SK-N-SH (cell line): ENCODE data around the gene C10orf67.

Experiments used
- GABPA ChIP-seq: IDR thresholded peaks from 2 replicates; pipeline ENCODE4 v1.4.0; 2012; ENCODE audit warnings: low read depth, mild to moderate bottlenecking
- JUND ChIP-seq: IDR thresholded peaks from 2 replicates; pipeline ENCODE4 v1.4.0; 2012
- RAD21 ChIP-seq: IDR thresholded peaks from 2 replicates; pipeline ENCODE4 v1.6.1; 2012; ENCODE audit warnings: mild to moderate bottlenecking, low read length
- SMC3 ChIP-seq: IDR thresholded peaks from 2 replicates; pipeline ENCODE4 v1.6.1; 2012; ENCODE audit warnings: low read depth, low read length, improper control_type of control experiment
- TF ChIP-seq, protein P1 (sequence below): fragments of 200-600 bp; sonication (generic); IDR thresholded peaks from 2 replicates; pipeline ENCODE4 v1.6.1; 2017; ENCODE audit warnings: antibody characterized with exemption, mild to moderate bottlenecking, moderate library complexity
- TF ChIP-seq, protein P2 (sequence below): IDR thresholded peaks from 2 replicates; pipeline ENCODE4 v1.4.0; 2012; ENCODE audit warnings: low read depth

GRCh38 chr10:23340354-23340753 is 4.2 kb downstream of the C10orf67 start:
- TF ChIP-seq, protein P1, sequence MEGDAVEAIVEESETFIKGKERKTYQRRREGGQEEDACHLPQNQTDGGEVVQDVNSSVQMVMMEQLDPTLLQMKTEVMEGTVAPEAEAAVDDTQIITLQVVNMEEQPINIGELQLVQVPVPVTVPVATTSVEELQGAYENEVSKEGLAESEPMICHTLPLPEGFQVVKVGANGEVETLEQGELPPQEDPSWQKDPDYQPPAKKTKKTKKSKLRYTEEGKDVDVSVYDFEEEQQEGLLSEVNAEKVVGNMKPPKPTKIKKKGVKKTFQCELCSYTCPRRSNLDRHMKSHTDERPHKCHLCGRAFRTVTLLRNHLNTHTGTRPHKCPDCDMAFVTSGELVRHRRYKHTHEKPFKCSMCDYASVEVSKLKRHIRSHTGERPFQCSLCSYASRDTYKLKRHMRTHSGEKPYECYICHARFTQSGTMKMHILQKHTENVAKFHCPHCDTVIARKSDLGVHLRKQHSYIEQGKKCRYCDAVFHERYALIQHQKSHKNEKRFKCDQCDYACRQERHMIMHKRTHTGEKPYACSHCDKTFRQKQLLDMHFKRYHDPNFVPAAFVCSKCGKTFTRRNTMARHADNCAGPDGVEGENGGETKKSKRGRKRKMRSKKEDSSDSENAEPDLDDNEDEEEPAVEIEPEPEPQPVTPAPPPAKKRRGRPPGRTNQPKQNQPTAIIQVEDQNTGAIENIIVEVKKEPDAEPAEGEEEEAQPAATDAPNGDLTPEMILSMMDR = no peak
- no peak for TF ChIP-seq RAD21
- TF ChIP-seq, protein P2, sequence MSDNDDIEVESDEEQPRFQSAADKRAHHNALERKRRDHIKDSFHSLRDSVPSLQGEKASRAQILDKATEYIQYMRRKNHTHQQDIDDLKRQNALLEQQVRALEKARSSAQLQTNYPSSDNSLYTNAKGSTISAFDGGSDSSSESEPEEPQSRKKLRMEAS = no peak
- TF ChIP-seq JUND = no peak
- TF ChIP-seq SMC3 = no peak
- no peak for TF ChIP-seq GABPA
